HEK293T (cell line): ENCODE results near the gene LOXL4.

Source experiments
- ARNT ChIP-seq: fragments of 450-650 bp; IDR thresholded peaks from 2 replicates; pipeline ENCODE4 v1.6.1; 2017; ENCODE audit warnings: mild to moderate bottlenecking
- BHLHE40 ChIP-seq: fragments of 450-650 bp; IDR thresholded peaks from 2 replicates; pipeline ENCODE4 v1.6.1; 2016; ENCODE audit warnings: mild to moderate bottlenecking, moderate library complexity, borderline replicate concordance
- FOXK2 ChIP-seq: fragments of 450-650 bp; IDR thresholded peaks from 2 replicates; pipeline ENCODE4 v1.6.1; 2016; ENCODE audit warnings: mild to moderate bottlenecking
- L3MBTL2 ChIP-seq: fragments of 450-650 bp; conservative IDR thresholded peaks from 2 replicates; pipeline ENCODE4 v1.6.1; 2016; ENCODE audit warnings: mild to moderate bottlenecking
- SP1 ChIP-seq: fragments of 450-650 bp; IDR thresholded peaks from 2 replicates; pipeline ENCODE4 v1.6.1; 2017
- SUZ12 ChIP-seq: fragments of 450-650 bp; IDR thresholded peaks from 2 replicates; pipeline ENCODE4 v1.6.1; 2016; ENCODE audit warnings: mild to moderate bottlenecking
- ZNF384 ChIP-seq: fragments of 450-650 bp; IDR thresholded peaks from 2 replicates; pipeline ENCODE4 v1.6.1; 2016

GRCh38 chr10:98303569-98303968 lies 35.6 kb upstream of the LOXL4 start:
- TF ChIP-seq ZNF384 (no peak), SP1 (no peak), BHLHE40 (no peak), L3MBTL2 (no peak), SUZ12 (no peak), FOXK2 (no peak), ARNT (no peak)
